Neural cell (in vitro differentiated cells): Measurements from ENCODE around the gene ARHGEF16. TPM values are rescaled to one million over a fixed set of nuclear protein-coding genes. Genes with fewer than 3 reads are reported as not detected.

Experiments
- H2AFZ ChIP-seq: fragments of 200-600, 300-800 bp; sonication (generic), shearing (Covaris generic); 2 replicates; pipeline ENCODE4 v1.6.0; 2014; ENCODE audit warnings: low read depth, mild to moderate bottlenecking, antibody characterized with exemption, low read length, moderate library complexity
- H3F3A ChIP-seq: fragments of 200-600 bp; shearing (Covaris generic); 2 replicates; pipeline ENCODE4 v1.6.1; 2016; ENCODE audit warnings: mild to moderate bottlenecking, moderate library complexity, mixed read lengths, antibody characterized with exemption, low read length; ENCODE audit not compliant: insufficient read depth, poor library complexity, severe bottlenecking
- H3K27ac ChIP-seq: fragments of 200-600, 300-800 bp; sonication (generic), shearing (Covaris generic); 2 replicates; pipeline ENCODE4 v1.5.1; 2014; ENCODE audit warnings: mild to moderate bottlenecking, low read length, moderate library complexity
- H3K27me3 ChIP-seq: fragments of 300-800, 200-600 bp; sonication (generic), shearing (Covaris generic); 2 replicates; pipeline ENCODE4 v1.6.0; 2014; ENCODE audit warnings: mild to moderate bottlenecking, low read depth, low read length, moderate library complexity; ENCODE audit not compliant: insufficient read depth
- H3K36me3 ChIP-seq: fragments of 300-800, 200-600 bp; sonication (generic), shearing (Covaris generic); 2 replicates; pipeline ENCODE4 v1.5.1; 2014; ENCODE audit warnings: mild to moderate bottlenecking, antibody characterized with exemption, low read length, moderate library complexity; ENCODE audit not compliant: insufficient read depth
- H3K4me2 ChIP-seq: fragments of 300-800, 200-600 bp; sonication (generic), shearing (Covaris generic); 2 replicates; pipeline ENCODE4 v1.6.0; 2014; ENCODE audit warnings: mild to moderate bottlenecking, low read length
- H3K4me3 ChIP-seq: fragments of 300-800, 200-600 bp; sonication (generic), shearing (Covaris generic); 2 replicates; pipeline ENCODE4 v1.5.1; 2014; ENCODE audit warnings: mild to moderate bottlenecking, low read length, moderate library complexity
- H3K79me2 ChIP-seq: fragments of 200-600 bp; shearing (Covaris generic); replicated peaks from 2 replicates; pipeline ENCODE4 v1.6.0; 2014; ENCODE audit warnings: mild to moderate bottlenecking, low read length, moderate library complexity; ENCODE audit not compliant: insufficient read depth
- H3K9ac ChIP-seq: fragments of 300-800, 200-600 bp; sonication (generic), shearing (Covaris generic); 2 replicates; pipeline ENCODE4 v1.6.1; 2016; ENCODE audit warnings: mild to moderate bottlenecking, low read length, mixed read lengths
- H3K9me2 ChIP-seq: fragments of 200-600 bp; shearing (Covaris generic); 2 replicates; pipeline ENCODE4 v1.6.1; 2016; ENCODE audit warnings: mild to moderate bottlenecking, low read length, mixed read lengths; ENCODE audit not compliant: insufficient read depth
- H3K9me3 ChIP-seq: fragments of 200-600, 300-800 bp; sonication (generic), shearing (Covaris generic); 2 replicates; pipeline ENCODE4 v1.6.1; 2016; ENCODE audit warnings: mild to moderate bottlenecking, mixed run types, low read length, moderate library complexity, mixed read lengths
- H4K20me1 ChIP-seq: fragments of 200-600 bp; shearing (Covaris generic); 2 replicates; pipeline ENCODE4 v1.6.1; 2016; ENCODE audit warnings: mild to moderate bottlenecking, mixed run types; ENCODE audit not compliant: insufficient read depth
- EP300 ChIP-seq: fragments of 450-650 bp; conservative IDR thresholded peaks from 2 replicates; pipeline ENCODE4 v1.6.1; 2014; ENCODE audit warnings: antibody characterized with exemption, mild to moderate bottlenecking, moderate library complexity; ENCODE audit not compliant: poor library complexity, severe bottlenecking
- EZH2 ChIP-seq: fragments of 200-600, 300-800 bp; shearing (Covaris generic), sonication (generic); IDR thresholded peaks from 2 replicates; pipeline ENCODE4 v1.6.1; 2014; ENCODE audit warnings: antibody characterized with exemption, low read length, borderline replicate concordance, mild to moderate bottlenecking; ENCODE audit not compliant: insufficient read depth, poor library complexity, severe bottlenecking
- MXI1 ChIP-seq: fragments of 450-650 bp; conservative IDR thresholded peaks from 2 replicates; pipeline ENCODE4 v1.6.1; 2014; ENCODE audit warnings: antibody characterized with exemption, mild to moderate bottlenecking; ENCODE audit not compliant: poor library complexity, severe bottlenecking
- POLR2AphosphoS5 ChIP-seq: IDR thresholded peaks from 2 replicates; pipeline ENCODE4 v1.6.1; 2012
- RAD21 ChIP-seq: fragments of 450-650 bp; conservative IDR thresholded peaks from 2 replicates; pipeline ENCODE4 v1.6.1; 2014; ENCODE audit warnings: antibody characterized with exemption, mild to moderate bottlenecking, moderate library complexity
- SMC3 ChIP-seq: fragments of 450-650 bp; conservative IDR thresholded peaks from 2 replicates; pipeline ENCODE4 v1.6.1; 2014; ENCODE audit warnings: antibody characterized with exemption, mild to moderate bottlenecking, moderate library complexity; ENCODE audit not compliant: poor library complexity
- TAF1 ChIP-seq: IDR thresholded peaks from 2 replicates; pipeline ENCODE4 v1.6.1; 2012; ENCODE audit warnings: low read depth
- polyA plus RNA-seq: library from polyadenylated mRNA; depleted of rRNA; stranded (reverse); fragments of >200 nt; gene quantifications from 2 replicates; pipeline ENCODE4 v1.2.3, GENCODE V29; 2014
- TF ChIP-seq, protein P1 (sequence below): fragments of 450-650 bp; IDR thresholded peaks from 2 replicates; pipeline ENCODE4 v1.5.1; 2014; ENCODE audit warnings: antibody characterized with exemption, mild to moderate bottlenecking, moderate library complexity; ENCODE audit not compliant: poor library complexity, severe bottlenecking
- TF ChIP-seq, protein P2 (sequence below): IDR thresholded peaks from 2 replicates; pipeline ENCODE4 v1.6.1; 2012; ENCODE audit warnings: borderline replicate concordance

Gene ARHGEF16
- polyA plus RNA-seq, 1 donor from 2014 or later: 0.64 TPM

DNA sequence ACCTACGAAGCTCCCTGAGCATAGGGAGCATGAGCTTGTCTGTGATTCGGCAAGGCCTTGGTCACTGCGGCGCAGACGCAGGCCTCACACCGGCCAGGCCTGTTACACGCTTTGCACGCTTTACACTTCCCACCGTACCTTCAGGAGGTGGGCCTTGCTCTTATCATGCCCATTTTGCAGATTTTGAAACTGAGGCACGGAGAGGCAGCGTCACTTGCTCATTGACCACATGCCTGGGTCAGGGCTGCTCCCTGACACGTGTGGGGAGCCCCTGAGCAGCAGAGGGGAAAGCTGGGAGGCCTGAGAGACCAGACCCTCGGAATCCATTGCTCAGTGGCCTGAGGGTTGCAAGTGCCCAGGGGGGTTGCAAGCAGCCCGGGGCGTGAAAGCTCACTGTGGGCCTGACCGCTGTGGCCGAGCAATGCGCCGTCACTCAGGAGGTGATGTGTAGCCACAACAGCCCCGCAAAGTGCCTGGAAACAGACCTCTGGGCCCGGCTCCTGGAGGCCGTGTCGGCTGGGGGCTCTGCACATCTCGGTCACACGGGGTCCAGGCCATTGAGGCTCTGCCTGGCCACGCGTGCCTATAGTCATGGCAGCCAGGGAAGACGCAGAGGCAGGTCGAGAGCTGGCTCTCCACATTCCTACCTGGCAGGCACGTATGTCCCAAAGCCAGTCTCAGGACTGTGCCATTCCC lies 6.9 kb downstream of the ARHGEF16 start:
- TF ChIP-seq, protein P1, sequence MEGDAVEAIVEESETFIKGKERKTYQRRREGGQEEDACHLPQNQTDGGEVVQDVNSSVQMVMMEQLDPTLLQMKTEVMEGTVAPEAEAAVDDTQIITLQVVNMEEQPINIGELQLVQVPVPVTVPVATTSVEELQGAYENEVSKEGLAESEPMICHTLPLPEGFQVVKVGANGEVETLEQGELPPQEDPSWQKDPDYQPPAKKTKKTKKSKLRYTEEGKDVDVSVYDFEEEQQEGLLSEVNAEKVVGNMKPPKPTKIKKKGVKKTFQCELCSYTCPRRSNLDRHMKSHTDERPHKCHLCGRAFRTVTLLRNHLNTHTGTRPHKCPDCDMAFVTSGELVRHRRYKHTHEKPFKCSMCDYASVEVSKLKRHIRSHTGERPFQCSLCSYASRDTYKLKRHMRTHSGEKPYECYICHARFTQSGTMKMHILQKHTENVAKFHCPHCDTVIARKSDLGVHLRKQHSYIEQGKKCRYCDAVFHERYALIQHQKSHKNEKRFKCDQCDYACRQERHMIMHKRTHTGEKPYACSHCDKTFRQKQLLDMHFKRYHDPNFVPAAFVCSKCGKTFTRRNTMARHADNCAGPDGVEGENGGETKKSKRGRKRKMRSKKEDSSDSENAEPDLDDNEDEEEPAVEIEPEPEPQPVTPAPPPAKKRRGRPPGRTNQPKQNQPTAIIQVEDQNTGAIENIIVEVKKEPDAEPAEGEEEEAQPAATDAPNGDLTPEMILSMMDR: no peak
- no peak for TF ChIP-seq EZH2
- TF ChIP-seq TAF1: no peak
- TF ChIP-seq SMC3: no peak
- no peak for TF ChIP-seq EP300
- TF ChIP-seq, protein P2, sequence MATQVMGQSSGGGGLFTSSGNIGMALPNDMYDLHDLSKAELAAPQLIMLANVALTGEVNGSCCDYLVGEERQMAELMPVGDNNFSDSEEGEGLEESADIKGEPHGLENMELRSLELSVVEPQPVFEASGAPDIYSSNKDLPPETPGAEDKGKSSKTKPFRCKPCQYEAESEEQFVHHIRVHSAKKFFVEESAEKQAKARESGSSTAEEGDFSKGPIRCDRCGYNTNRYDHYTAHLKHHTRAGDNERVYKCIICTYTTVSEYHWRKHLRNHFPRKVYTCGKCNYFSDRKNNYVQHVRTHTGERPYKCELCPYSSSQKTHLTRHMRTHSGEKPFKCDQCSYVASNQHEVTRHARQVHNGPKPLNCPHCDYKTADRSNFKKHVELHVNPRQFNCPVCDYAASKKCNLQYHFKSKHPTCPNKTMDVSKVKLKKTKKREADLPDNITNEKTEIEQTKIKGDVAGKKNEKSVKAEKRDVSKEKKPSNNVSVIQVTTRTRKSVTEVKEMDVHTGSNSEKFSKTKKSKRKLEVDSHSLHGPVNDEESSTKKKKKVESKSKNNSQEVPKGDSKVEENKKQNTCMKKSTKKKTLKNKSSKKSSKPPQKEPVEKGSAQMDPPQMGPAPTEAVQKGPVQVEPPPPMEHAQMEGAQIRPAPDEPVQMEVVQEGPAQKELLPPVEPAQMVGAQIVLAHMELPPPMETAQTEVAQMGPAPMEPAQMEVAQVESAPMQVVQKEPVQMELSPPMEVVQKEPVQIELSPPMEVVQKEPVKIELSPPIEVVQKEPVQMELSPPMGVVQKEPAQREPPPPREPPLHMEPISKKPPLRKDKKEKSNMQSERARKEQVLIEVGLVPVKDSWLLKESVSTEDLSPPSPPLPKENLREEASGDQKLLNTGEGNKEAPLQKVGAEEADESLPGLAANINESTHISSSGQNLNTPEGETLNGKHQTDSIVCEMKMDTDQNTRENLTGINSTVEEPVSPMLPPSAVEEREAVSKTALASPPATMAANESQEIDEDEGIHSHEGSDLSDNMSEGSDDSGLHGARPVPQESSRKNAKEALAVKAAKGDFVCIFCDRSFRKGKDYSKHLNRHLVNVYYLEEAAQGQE: no peak
- no peak for TF ChIP-seq RAD21
- no peak for TF ChIP-seq MXI1
- TF ChIP-seq POLR2AphosphoS5: no peak
- Histone ChIP-seq H3K4me3 (no peak overlapping the region), H3K9ac (no peak overlapping the region), H3K27ac (no peak overlapping the region), H4K20me1 (no peaks in the 10 kb centered on the region), H3K36me3 (no peaks in the 10 kb centered on the region), H3K4me2 (no peak overlapping the region), H2AFZ (no peak overlapping the region), H3F3A (no peaks in the 10 kb centered on the region), H3K9me2 (no peaks in the 10 kb centered on the region), H3K79me2 (no peaks in the 10 kb centered on the region), H3K9me3 (no peaks in the 10 kb centered on the region), H3K27me3 (no peaks in the 10 kb centered on the region)

DNA sequence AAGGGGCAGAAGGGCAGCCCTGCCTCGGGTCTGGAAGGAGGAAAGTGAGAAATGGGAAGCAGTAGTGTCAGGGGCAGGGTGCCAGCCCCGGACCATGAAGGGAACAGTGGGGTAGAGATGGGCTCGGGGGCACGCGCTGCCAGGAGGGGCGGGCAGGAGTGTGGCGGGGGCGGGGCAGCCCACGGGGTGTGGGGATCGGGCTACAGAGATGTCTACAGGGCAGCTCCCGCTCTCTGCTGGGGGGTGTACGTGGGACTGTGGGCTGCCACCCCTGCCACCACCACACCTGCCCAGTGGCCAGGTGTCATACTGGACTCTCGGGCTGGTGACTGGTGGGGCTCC lies 7.4 kb downstream of the ARHGEF16 start:
- H3K79me2 ChIP-seq: no peaks in the 10 kb centered on the region
- no peaks in the 10 kb centered on the region for H3K27me3 ChIP-seq
- H3K9me3 ChIP-seq: no peaks in the 10 kb centered on the region
- no peak overlapping the region for H2AFZ ChIP-seq
- no peak overlapping the region for H3K27ac ChIP-seq
- no peak overlapping the region for H3K4me3 ChIP-seq
- H3K9me2 ChIP-seq: no peaks in the 10 kb centered on the region
- H3K4me2 ChIP-seq: no peak overlapping the region
- H3K36me3 ChIP-seq: no peaks in the 10 kb centered on the region
- no peak overlapping the region for H3K9ac ChIP-seq
- TF ChIP-seq POLR2AphosphoS5: no peak
- TF ChIP-seq, protein P2: no peak
- no peak for TF ChIP-seq SMC3
- no peak for TF ChIP-seq TAF1
- no peak for TF ChIP-seq RAD21
- no peaks in the 10 kb centered on the region for H3F3A ChIP-seq
- no peaks in the 10 kb centered on the region for H4K20me1 ChIP-seq
